Upper lobe of left lung (tissue), 4 donors: ENCODE measurements around the gene UNC79.

Experiments
- EP300 ChIP-seq, 4 donors: sonication (generic); formaldehyde crosslinking; IDR thresholded peaks; one replicate each; pipeline ENCODE4 v1.5.1; 2017; ENCODE audit warnings: antibody characterized with exemption in 4 of 4, control low read depth in 2 of 4
- POLR2A ChIP-seq, 4 donors: fragments of 450-650 bp; IDR thresholded peaks; one replicate each; pipeline ENCODE4 v1.5.1; 2016 to 2017; ENCODE audit warnings: antibody characterized with exemption in 4 of 4, mild to moderate bottlenecking in 2 of 4
- TF ChIP-seq, protein P1 (sequence below), 6 experiments: fragments of 450-650 bp in 4 of 6; fragments of 200-600 bp in 2 of 6; sonication (generic) in 2 of 6; IDR thresholded peaks; one replicate each; pipeline ENCODE4 v1.5.1; 2016 to 2019; ENCODE audit warnings: antibody characterized with exemption in 6 of 6

DNA sequence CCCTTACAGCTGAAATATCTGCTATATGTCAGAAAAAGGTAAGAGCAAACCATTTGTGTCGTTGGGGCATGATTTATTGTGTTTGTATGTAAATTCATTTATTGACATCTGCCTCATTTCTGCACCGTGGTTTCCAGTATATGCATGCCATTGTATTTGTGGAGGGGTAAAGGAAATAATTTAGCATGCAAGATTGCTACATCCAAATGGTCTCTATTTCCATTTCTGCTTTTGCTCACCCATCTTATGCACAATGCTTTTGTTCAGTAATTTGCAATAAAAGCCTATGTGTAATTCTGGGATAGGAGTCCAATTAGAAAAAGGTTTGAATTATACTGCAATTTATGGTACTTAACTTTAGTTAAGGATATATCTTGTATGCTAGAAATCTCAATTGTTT is 101.8 kb downstream of the UNC79 start:
- TF ChIP-seq, protein P1, sequence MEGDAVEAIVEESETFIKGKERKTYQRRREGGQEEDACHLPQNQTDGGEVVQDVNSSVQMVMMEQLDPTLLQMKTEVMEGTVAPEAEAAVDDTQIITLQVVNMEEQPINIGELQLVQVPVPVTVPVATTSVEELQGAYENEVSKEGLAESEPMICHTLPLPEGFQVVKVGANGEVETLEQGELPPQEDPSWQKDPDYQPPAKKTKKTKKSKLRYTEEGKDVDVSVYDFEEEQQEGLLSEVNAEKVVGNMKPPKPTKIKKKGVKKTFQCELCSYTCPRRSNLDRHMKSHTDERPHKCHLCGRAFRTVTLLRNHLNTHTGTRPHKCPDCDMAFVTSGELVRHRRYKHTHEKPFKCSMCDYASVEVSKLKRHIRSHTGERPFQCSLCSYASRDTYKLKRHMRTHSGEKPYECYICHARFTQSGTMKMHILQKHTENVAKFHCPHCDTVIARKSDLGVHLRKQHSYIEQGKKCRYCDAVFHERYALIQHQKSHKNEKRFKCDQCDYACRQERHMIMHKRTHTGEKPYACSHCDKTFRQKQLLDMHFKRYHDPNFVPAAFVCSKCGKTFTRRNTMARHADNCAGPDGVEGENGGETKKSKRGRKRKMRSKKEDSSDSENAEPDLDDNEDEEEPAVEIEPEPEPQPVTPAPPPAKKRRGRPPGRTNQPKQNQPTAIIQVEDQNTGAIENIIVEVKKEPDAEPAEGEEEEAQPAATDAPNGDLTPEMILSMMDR (IDR thresholded peaks at IDR 0.05), result no peak
- TF ChIP-seq POLR2A (IDR thresholded peaks at IDR 0.05) (no peak), EP300 (IDR thresholded peaks at IDR 0.05) (no peak)
